K562 (cell line): ENCODE measurements around the gene USP48. TPM values are rescaled to one million over a fixed set of nuclear protein-coding genes. Genes with fewer than 3 reads are reported as not detected.
A peak's percentile ranks its signal among the peaks of the same experiment; 100 is the strongest.

Source experiments
- ASH1L ChIP-seq: fragments of 450-650 bp; IDR thresholded peaks from 2 replicates; pipeline ENCODE4 v1.6.1; 2018; ENCODE audit warnings: borderline replicate concordance, mild to moderate bottlenecking, low read depth; ENCODE audit not compliant: partially characterized antibody
- FOXA1 ChIP-seq: fragments of 450-650 bp; IDR thresholded peaks from 2 replicates; pipeline ENCODE4 v1.6.1; 2016; ENCODE audit warnings: mild to moderate bottlenecking, borderline replicate concordance
- HCFC1 ChIP-seq: IDR thresholded peaks from 2 replicates; pipeline ENCODE4 v1.6.1; 2012; ENCODE audit warnings: low read depth, low read length, improper control_type of control experiment
- JUN ChIP-seq, 2 experiments: sonication (generic) in 1 of 2; formaldehyde crosslinking in 1 of 2; IDR thresholded peaks; 2 replicates each; pipeline versions ENCODE4 v1.6.1 to v1.8.0; 2012 to 2022; ENCODE audit warnings: borderline replicate concordance in 2 of 2, mild to moderate bottlenecking in 2 of 2, improper control_type of control experiment in 1 of 2, low read depth in 1 of 2, low read length in 1 of 2, missing genetic modification reagents in 1 of 2
- MEF2A ChIP-seq: IDR thresholded peaks from 2 replicates; pipeline ENCODE4 v1.6.1; 2011; ENCODE audit warnings: low read depth, mild to moderate bottlenecking, low read length, moderate library complexity; ENCODE audit not compliant: control insufficient read depth
- MXI1 ChIP-seq: IDR thresholded peaks from 2 replicates; pipeline ENCODE4 v1.6.1; 2011; ENCODE audit warnings: low read depth, mild to moderate bottlenecking, improper control_type of control experiment, low read length
- NR2C2 ChIP-seq, 2 experiments: fragments of 200-800 bp in 1 of 2; sonication (Bioruptor generic) in 1 of 2; sonication (generic) in 1 of 2; formaldehyde crosslinking in 1 of 2; IDR thresholded peaks; 2 replicates each; pipeline versions ENCODE4 v1.6.1 to v1.8.0; 2016 to 2022; ENCODE audit warnings: mild to moderate bottlenecking in 1 of 2, missing compliant biosample characterization in 1 of 2, missing genetic modification characterization in 1 of 2, missing genetic modification reagents in 1 of 2
- NR3C1 ChIP-seq: sonication (generic); formaldehyde crosslinking; IDR thresholded peaks from 2 replicates; pipeline ENCODE4 v1.8.1; 2022; ENCODE audit warnings: missing genetic modification reagents
- RBBP5 ChIP-seq: fragments of 200-600 bp; sonication (generic); IDR thresholded peaks from 2 replicates; pipeline ENCODE4 v1.6.1; 2012; ENCODE audit warnings: borderline replicate concordance, mild to moderate bottlenecking, low read length, control low read depth, inconsistent platforms; ENCODE audit not compliant: insufficient read depth, poor library complexity, severe bottlenecking
- SNRNP70 ChIP-seq: fragments of 200-400 bp; formaldehyde crosslinking; optimal IDR thresholded peaks from 2 replicates; pipeline ENCODE3; 2017; ENCODE audit warnings: low read depth, low read length
- TAF9B ChIP-seq: fragments of 450-650 bp; IDR thresholded peaks from 2 replicates; pipeline ENCODE4 v1.6.1; 2018; ENCODE audit warnings: mild to moderate bottlenecking; ENCODE audit not compliant: partially characterized antibody
- ZC3H4 ChIP-seq: sonication (generic); formaldehyde crosslinking; IDR thresholded peaks from 2 replicates; pipeline ENCODE4 v1.9.0; 2021; ENCODE audit warnings: missing genetic modification reagents, borderline replicate concordance
- ZNF133 ChIP-seq: fragments of 250-450 bp; sonication (Bioruptor Pico); IDR thresholded peaks from 2 replicates; pipeline ENCODE4 v1.4.0; 2020; ENCODE audit warnings: mild to moderate bottlenecking
- ZNF436 ChIP-seq: fragments of 250-450, 450-650 bp; sonication (Bioruptor Pico); formaldehyde crosslinking; IDR thresholded peaks from 2 replicates; pipeline ENCODE4 v1.7.0; 2020; ENCODE audit warnings: mild to moderate bottlenecking
- polyA plus RNA-seq, 8 experiments: library from polyadenylated mRNA; depleted of rRNA in 4 of 8; stranded (reverse) in 5 of 8; unstranded in 3 of 8; fragments of >200 nt; fragmentation: Nextera tagmentation in 2 of 8; fragmentation: Illumina TruSeq in 1 of 8; extraction: Ambion mirVana in 2 of 8; extraction: Trizol in 1 of 8; gene quantifications; 2 replicates each; pipeline versions ENCODE4 v1.2.1 to v1.2.3, GENCODE V29; 2011 to 2014; ENCODE audit warnings: inconsistent platforms in 1 of 8, missing spikeins in 1 of 8
- total RNA-seq, 7 experiments: library from RNA; depleted of rRNA in 6 of 7; stranded (reverse); fragments of >200 nt in 6 of 7; fragmentation: Illumina TruSeq in 2 of 7; extraction: Trizol in 2 of 7; gene quantifications; 2 replicates each; pipeline versions ENCODE4 v1.2.1 to v1.2.3, GENCODE V29; 2011 to 2021; ENCODE audit warnings: low replicate concordance in 1 of 7
- TF ChIP-seq, protein P1 (sequence below), 2 experiments: fragments of 450-650 bp; conservative IDR thresholded peaks; 2 replicates each; pipeline ENCODE4 v1.6.1; 2017; ENCODE audit warnings: mild to moderate bottlenecking in 2 of 2, moderate library complexity in 2 of 2
- TF ChIP-seq, protein P2 (sequence below): fragments of 450-650 bp; IDR thresholded peaks from 2 replicates; pipeline ENCODE4 v1.6.1; 2017; ENCODE audit warnings: antibody characterized with exemption, mild to moderate bottlenecking
- TF ChIP-seq, protein P3 (sequence below): fragments of 450-650 bp; IDR thresholded peaks from 2 replicates; pipeline ENCODE4 v1.6.1; 2016; ENCODE audit warnings: missing biosample characterization, missing genetic modification characterization
- TF ChIP-seq, protein P4 (sequence below): fragments of 250-450 bp; sonication (Bioruptor Pico); IDR thresholded peaks from 2 replicates; pipeline ENCODE4 v1.8.0; 2022; ENCODE audit warnings: inconsistent platforms

The USP48 gene
- total and polyA plus RNA-seq, 9 of the 15 experiments (the other 6 are each of a cell fraction or from before 2014, with no cell fraction given) = 23.3 to 123 (median 106) TPM

DNA sequence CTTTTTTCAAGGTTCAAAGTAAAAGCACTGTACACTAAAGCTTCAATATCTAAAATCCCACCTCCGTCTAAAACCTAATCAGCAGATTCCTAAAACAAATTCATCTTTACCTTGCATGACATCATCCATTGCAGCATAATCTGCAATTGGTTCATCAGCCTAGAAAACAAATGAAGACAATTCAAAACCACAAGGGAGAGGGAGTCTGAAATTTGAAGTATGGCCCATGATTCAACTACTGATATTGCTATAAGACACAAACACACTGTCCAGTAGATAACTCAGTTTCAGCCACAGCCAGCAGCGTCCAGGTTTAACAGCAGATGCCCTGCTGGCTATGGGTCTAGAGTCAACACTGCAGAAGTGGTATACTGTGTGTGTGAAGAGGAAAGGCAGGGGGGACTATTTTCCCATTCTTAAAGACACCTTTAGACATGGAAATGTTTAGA is 95.8 kb downstream of the USP48 start (continued):
- TF ChIP-seq TAF9B (peak; percentile 43), MXI1 (no peak), RBBP5 (no peak), FOXA1 (no peak), ZNF133 (CRISPR knock-in tag) (no peak), ASH1L (no peak), NR3C1 (CRISPR knock-in tag) (no peak), NR2C2 (CRISPR knock-in tag; IDR thresholded peaks at IDR 0.05) (no peak), NR2C2 (tag; IDR thresholded peaks at IDR 0.05) (no peak), SNRNP70 (no peak), MEF2A (no peak), ZC3H4 (CRISPR knock-in tag) (no peak), JUN (IDR thresholded peaks at IDR 0.05; ENCODE audit: borderline replicate concordance, low read depth, low read length) (peak; percentile 83), JUN (CRISPR knock-in tag; IDR thresholded peaks at IDR 0.05; ENCODE audit: borderline replicate concordance) (0 out of 2 replicates have a peak, but pooled peaks have one; percentile 22), HCFC1 (no peak), ZNF436 (no peak)
- TF ChIP-seq, protein P1, sequence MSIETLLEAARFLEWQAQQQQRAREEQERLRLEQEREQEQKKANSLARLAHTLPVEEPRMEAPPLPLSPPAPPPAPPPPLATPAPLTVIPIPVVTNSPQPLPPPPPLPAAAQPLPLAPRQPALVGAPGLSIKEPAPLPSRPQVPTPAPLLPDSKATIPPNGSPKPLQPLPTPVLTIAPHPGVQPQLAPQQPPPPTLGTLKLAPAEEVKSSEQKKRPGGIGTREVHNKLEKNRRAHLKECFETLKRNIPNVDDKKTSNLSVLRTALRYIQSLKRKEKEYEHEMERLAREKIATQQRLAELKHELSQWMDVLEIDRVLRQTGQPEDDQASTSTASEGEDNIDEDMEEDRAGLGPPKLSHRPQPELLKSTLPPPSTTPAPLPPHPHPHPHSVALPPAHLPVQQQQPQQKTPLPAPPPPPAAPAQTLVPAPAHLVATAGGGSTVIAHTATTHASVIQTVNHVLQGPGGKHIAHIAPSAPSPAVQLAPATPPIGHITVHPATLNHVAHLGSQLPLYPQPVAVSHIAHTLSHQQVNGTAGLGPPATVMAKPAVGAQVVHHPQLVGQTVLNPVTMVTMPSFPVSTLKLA (conservative IDR thresholded peaks at IDR 0.05) = peak in 1 of 2 experiments; percentile 13; a peak in 1 of 4 replicates
- TF ChIP-seq, protein P2, sequence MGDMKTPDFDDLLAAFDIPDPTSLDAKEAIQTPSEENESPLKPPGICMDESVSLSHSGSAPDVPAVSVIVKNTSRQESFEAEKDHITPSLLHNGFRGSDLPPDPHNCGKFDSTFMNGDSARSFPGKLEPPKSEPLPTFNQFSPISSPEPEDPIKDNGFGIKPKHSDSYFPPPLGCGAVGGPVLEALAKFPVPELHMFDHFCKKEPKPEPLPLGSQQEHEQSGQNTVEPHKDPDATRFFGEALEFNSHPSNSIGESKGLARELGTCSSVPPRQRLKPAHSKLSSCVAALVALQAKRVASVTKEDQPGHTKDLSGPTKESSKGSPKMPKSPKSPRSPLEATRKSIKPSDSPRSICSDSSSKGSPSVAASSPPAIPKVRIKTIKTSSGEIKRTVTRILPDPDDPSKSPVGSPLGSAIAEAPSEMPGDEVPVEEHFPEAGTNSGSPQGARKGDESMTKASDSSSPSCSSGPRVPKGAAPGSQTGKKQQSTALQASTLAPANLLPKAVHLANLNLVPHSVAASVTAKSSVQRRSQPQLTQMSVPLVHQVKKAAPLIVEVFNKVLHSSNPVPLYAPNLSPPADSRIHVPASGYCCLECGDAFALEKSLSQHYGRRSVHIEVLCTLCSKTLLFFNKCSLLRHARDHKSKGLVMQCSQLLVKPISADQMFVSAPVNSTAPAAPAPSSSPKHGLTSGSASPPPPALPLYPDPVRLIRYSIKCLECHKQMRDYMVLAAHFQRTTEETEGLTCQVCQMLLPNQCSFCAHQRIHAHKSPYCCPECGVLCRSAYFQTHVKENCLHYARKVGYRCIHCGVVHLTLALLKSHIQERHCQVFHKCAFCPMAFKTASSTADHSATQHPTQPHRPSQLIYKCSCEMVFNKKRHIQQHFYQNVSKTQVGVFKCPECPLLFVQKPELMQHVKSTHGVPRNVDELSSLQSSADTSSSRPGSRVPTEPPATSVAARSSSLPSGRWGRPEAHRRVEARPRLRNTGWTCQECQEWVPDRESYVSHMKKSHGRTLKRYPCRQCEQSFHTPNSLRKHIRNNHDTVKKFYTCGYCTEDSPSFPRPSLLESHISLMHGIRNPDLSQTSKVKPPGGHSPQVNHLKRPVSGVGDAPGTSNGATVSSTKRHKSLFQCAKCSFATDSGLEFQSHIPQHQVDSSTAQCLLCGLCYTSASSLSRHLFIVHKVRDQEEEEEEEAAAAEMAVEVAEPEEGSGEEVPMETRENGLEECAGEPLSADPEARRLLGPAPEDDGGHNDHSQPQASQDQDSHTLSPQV = peak; percentile 71
- TF ChIP-seq, protein P3, sequence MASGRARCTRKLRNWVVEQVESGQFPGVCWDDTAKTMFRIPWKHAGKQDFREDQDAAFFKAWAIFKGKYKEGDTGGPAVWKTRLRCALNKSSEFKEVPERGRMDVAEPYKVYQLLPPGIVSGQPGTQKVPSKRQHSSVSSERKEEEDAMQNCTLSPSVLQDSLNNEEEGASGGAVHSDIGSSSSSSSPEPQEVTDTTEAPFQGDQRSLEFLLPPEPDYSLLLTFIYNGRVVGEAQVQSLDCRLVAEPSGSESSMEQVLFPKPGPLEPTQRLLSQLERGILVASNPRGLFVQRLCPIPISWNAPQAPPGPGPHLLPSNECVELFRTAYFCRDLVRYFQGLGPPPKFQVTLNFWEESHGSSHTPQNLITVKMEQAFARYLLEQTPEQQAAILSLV (tag) = no peak
- TF ChIP-seq, protein P4, sequence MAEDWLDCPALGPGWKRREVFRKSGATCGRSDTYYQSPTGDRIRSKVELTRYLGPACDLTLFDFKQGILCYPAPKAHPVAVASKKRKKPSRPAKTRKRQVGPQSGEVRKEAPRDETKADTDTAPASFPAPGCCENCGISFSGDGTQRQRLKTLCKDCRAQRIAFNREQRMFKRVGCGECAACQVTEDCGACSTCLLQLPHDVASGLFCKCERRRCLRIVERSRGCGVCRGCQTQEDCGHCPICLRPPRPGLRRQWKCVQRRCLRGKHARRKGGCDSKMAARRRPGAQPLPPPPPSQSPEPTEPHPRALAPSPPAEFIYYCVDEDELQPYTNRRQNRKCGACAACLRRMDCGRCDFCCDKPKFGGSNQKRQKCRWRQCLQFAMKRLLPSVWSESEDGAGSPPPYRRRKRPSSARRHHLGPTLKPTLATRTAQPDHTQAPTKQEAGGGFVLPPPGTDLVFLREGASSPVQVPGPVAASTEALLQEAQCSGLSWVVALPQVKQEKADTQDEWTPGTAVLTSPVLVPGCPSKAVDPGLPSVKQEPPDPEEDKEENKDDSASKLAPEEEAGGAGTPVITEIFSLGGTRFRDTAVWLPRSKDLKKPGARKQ = no peak
